Fibroblast of the aortic adventitia (primary cell): Measurements from ENCODE around the gene SPON1. TPM values are rescaled to one million over a fixed set of nuclear protein-coding genes. Genes with fewer than 3 reads are reported as not detected.

Source experiments
- DNase-seq: peaks from one replicate; pipeline ENCODE4 v3.0.0-alpha.2; 2010; ENCODE audit warnings: low read depth
- H3K4me3 ChIP-seq: 2 replicates; pipeline ENCODE4 v1.5.1; 2011; ENCODE audit warnings: low read depth, mild to moderate bottlenecking, control low read depth, low read length, moderate library complexity
- total RNA-seq: library from RNA; depleted of rRNA; stranded (reverse); fragments of >200 nt; gene quantifications from 2 replicates; pipeline ENCODE4 v1.2.3, GENCODE V29; 2012; ENCODE audit warnings: low replicate concordance
- TF ChIP-seq, protein P1 (sequence below): IDR thresholded peaks from 2 replicates; pipeline ENCODE4 v1.5.1; 2011; ENCODE audit warnings: mild to moderate bottlenecking, low read length, control low read depth, inconsistent platforms; ENCODE audit not compliant: insufficient read depth

The SPON1 gene
- total RNA-seq, 1 donor = 3.5 TPM

- TF ChIP-seq, protein P1, sequence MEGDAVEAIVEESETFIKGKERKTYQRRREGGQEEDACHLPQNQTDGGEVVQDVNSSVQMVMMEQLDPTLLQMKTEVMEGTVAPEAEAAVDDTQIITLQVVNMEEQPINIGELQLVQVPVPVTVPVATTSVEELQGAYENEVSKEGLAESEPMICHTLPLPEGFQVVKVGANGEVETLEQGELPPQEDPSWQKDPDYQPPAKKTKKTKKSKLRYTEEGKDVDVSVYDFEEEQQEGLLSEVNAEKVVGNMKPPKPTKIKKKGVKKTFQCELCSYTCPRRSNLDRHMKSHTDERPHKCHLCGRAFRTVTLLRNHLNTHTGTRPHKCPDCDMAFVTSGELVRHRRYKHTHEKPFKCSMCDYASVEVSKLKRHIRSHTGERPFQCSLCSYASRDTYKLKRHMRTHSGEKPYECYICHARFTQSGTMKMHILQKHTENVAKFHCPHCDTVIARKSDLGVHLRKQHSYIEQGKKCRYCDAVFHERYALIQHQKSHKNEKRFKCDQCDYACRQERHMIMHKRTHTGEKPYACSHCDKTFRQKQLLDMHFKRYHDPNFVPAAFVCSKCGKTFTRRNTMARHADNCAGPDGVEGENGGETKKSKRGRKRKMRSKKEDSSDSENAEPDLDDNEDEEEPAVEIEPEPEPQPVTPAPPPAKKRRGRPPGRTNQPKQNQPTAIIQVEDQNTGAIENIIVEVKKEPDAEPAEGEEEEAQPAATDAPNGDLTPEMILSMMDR = no peak
- H3K4me3 ChIP-seq = no peak overlapping the region
- DNase-seq = no peak
Measured at GRCh38 chr11:14290422-14290821, 327.9 kb downstream of the SPON1 start.

GRCh38 chr11:14299921-14300320 lies 337.4 kb downstream of the SPON1 start:
- TF ChIP-seq, protein P1 = no peak

GRCh38 chr11:14300661-14301304 lies 338.3 kb downstream of the SPON1 start:
- TF ChIP-seq, protein P1 = peak; percentile 89
- no peak overlapping the region for H3K4me3 ChIP-seq
- peak; percentile 86 for DNase-seq

More at GRCh38 chr11:14299921-14300320, 337.4 kb downstream of the SPON1 start:
- no peak for DNase-seq
- no peak overlapping the region for H3K4me3 ChIP-seq

DNA sequence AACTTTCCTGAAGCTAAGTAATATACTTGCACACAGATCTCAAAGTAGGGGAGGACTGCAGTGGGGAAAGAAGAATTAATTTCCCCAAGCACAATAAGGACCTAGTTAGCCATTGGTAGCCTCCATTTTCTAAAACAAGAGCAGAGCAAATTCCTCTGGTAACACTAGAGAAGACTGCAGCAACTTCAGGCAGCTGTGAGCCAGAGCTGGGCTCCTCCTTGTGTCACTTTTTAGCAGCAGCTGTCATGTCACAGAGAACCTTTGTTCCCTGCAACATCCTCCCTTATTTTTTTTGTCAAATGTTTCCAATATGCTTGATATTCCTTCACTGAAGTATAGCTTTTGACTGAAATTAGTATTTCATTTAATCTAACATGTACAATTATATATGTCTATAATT lies 342.1 kb downstream of the SPON1 start:
- TF ChIP-seq, protein P1 = no peak
- no peak for DNase-seq
- no peak overlapping the region for H3K4me3 ChIP-seq

GRCh38 chr11:14305649-14306048 lies 343.1 kb downstream of the SPON1 start:
- no peak for DNase-seq
- TF ChIP-seq, protein P1 = no peak
- no peak overlapping the region for H3K4me3 ChIP-seq

DNA sequence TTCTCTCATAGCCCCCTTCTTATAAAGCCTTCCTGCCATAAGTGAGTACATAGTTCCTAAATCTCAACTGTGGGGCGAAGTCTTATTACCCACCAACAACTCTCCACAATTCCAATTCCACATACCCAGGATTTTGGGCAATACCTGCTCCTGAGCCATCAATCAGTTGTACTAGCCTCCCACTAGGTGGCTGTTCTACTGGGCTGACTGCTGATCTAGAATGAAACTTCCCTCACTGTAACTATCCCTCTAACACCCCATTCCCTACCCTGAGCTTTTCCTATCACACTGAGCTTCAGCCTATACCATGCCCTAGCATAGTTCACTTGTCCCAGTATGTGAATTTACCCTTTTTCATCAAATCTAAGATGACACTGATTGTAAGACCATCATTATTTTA lies 344.0 kb downstream of the SPON1 start:
- TF ChIP-seq, protein P1 = peak; percentile 20

More for the DNA sequence above, 344.0 kb downstream of the SPON1 start:
- H3K4me3 ChIP-seq = no peak overlapping the region
- DNase-seq = no peak
